Neutrophil (primary cell): ENCODE measurements around the gene MUC3A.

Experiments
- H3K27ac ChIP-seq: fragments of 200-600 bp; sonication (generic); 2 replicates; pipeline ENCODE4 v1.5.1; 2016; ENCODE audit warnings: mild to moderate bottlenecking, moderate library complexity
- H3K27me3 ChIP-seq: fragments of 200-600 bp; sonication (generic); 2 replicates; pipeline ENCODE4 v1.6.0; 2016; ENCODE audit warnings: mild to moderate bottlenecking
- H3K36me3 ChIP-seq: fragments of 200-600 bp; sonication (generic); 2 replicates; pipeline ENCODE4 v1.5.1; 2017
- H3K4me1 ChIP-seq, 2 experiments: fragments of 200-600 bp in 1 of 2; sonication (generic) in 1 of 2; 1 replicate in 1 of 2; 2 replicates in 1 of 2; pipeline versions ENCODE4 v1.5.1 to v1.6.1; 2013 to 2016; ENCODE audit warnings: low read depth in 1 of 2, low read length in 1 of 2, mild to moderate bottlenecking in 1 of 2, moderate library complexity in 1 of 2; ENCODE audit not compliant: control insufficient read depth in 1 of 2, insufficient read depth in 1 of 2
- H3K4me3 ChIP-seq, 2 experiments: fragments of 200-600 bp in 1 of 2; sonication (generic) in 1 of 2; 1 replicate in 1 of 2; 2 replicates in 1 of 2; pipeline ENCODE4 v1.5.1; 2013 to 2016; ENCODE audit warnings: low read depth in 1 of 2, low read length in 1 of 2, mild to moderate bottlenecking in 1 of 2, moderate library complexity in 1 of 2
- H3K9me3 ChIP-seq: fragments of 200-600 bp; sonication (generic); 2 replicates; pipeline ENCODE4 v1.5.1; 2016
- CTCF ChIP-seq: fragments of 200-600 bp; sonication (generic); IDR thresholded peaks from 2 replicates; pipeline ENCODE4 v1.5.1; 2016; ENCODE audit warnings: antibody characterized with exemption

Gene MUC3A

GRCh38 chr7:101009629-101010028 lies 60.3 kb downstream of the MUC3A start:
- H3K27ac ChIP-seq = no peak overlapping the region
- H3K36me3 ChIP-seq = no peaks in the 10 kb centered on the region
- no peak for TF ChIP-seq CTCF
- peaks cover 12% of the 10 kb centered on the region for H3K27me3 ChIP-seq
- H3K4me3 ChIP-seq = no peak overlapping the region
- H3K4me1 ChIP-seq = no peaks in the 10 kb centered on the region
- H3K9me3 ChIP-seq = no peaks in the 10 kb centered on the region

DNA sequence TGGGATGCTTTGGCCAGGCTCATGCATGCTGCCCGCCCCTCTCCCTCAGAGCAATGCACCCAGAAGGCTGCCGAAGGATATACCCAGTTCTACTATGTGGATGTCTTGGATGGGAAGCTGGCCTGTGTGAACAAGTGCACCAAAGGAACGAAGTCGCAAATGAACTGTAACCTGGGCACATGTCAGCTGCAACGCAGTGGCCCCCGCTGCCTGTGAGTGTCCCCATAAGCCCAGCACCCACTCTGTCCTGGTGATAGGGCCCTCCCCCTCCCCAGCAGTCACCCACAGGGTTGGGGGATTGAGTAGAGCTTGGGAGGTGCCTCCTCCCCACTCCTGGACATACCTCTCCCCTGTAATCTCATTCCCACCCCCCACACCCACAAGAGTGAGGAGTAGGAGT lies 63.6 kb downstream of the MUC3A start:
- Histone ChIP-seq H3K27me3 (peaks cover 34% of the 10 kb centered on the region), H3K4me1 (no peaks in the 10 kb centered on the region), H3K4me3 (no peak overlapping the region), H3K27ac (no peak overlapping the region), H3K9me3 (no peaks in the 10 kb centered on the region), H3K36me3 (no peaks in the 10 kb centered on the region)
- TF ChIP-seq CTCF = no peak

- TF ChIP-seq CTCF = no peak
- no peak overlapping the region for H3K4me3 ChIP-seq
- no peak overlapping the region for H3K27ac ChIP-seq
- peaks cover 60% of the 10 kb centered on the region for H3K27me3 ChIP-seq
- H3K9me3 ChIP-seq = no peaks in the 10 kb centered on the region
- H3K36me3 ChIP-seq = no peaks in the 10 kb centered on the region
- H3K4me1 ChIP-seq = no peaks in the 10 kb centered on the region
Observed at GRCh38 chr7:101015626-101016025, 66.3 kb downstream of the MUC3A start.

DNA sequence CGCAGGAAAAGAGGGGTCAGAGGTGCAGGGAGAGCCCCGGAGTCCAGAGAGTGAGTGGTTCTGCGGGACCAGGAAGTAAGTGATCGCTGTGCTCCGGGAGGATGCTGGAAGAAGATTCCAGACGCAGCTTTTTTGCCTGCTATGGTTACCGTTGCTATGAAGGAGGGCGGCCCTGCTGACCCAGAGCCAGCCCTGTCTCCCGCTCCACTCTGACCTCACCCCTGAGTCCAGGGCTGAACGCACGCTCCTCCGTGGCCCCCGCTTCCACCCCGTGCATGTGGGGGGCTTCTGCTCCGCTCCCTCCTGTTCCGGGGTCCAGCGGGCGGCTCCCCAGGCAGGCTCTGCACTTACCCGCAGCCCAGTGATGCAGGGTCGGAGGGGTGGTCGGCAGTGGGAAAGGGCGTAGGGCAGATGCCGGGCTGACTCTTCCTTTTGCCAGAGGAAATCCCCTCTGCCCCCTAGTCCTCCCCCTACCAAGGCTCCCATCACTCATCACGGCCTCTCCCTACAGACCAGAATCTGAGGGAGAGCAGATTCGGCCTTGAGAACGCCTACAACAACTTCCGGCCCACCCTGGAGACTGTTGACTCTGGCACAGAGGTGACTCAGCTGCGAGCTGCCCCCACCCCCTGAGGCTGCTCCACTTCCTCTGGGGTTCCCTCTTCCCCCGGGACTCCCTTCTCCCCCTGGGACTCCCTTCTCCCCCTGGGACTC lies 67.9 kb downstream of the MUC3A start:
- Histone ChIP-seq H3K4me1 (no peaks in the 10 kb centered on the region), H3K36me3 (no peaks in the 10 kb centered on the region), H3K9me3 (no peaks in the 10 kb centered on the region), H3K27ac (no peak overlapping the region), H3K27me3 (peaks cover 61% of the 10 kb centered on the region), H3K4me3 (no peak overlapping the region)
- no peak for TF ChIP-seq CTCF
